K562 (cell line): ENCODE data around the gene CAPN3. TPM values are rescaled to one million over a fixed set of nuclear protein-coding genes. Genes with fewer than 3 reads are reported as not detected.

Experiments used
- ATAC-seq: fragments of 200-7000 bp; cut with Tn5 transposase; 3 replicates; pipeline ENCODE4 v1.9.1; 2020; ENCODE audit warnings: moderate library complexity
- BruUV-seq: library from RNA; stranded (reverse); fragments of 400-500 nt; replicated peaks from 2 replicates; lab custom pipeline; 2021; lab: Mats Ljungman, UMichigan
- CTCF ChIA-PET: fragments of 300-600 bp; formaldehyde crosslinking; extraction: SDS; loops from one replicate; lab custom pipeline; 2021; ENCODE audit warnings: low intra/inter-chr PET ratio; lab: Yijun Ruan, JAX
- POLR2A ChIA-PET: fragments of 300-600, 350-650 bp; sonication (Branson Sonifier 250); formaldehyde crosslinking; extraction: SDS; loops from one replicate; lab custom pipeline; 2021; ENCODE audit warnings: antibody characterized with exemption, inconsistent platforms; lab: Yijun Ruan, JAX
- DNase-seq, 4 experiments: peaks; one replicate each; pipeline versions ENCODE4 v3.0.0 to v3.0.0-alpha.2; 2011 to 2018; ENCODE audit warnings: low spot score in 3 of 4, mixed read lengths in 3 of 4; ENCODE audit errors: extremely low read depth in 1 of 4
- FAIRE-seq: peaks from 2 replicates; lab custom pipeline; 2011; peaks lifted over from hg19 to GRCh38; lab: Jason Lieb, UNC
- H2AFZ ChIP-seq: 2 replicates; pipeline ENCODE4 v1.6.0; 2011; ENCODE audit warnings: low read depth, low read length, control low read depth, inconsistent platforms
- H3K27ac ChIP-seq: fragments of 200-600 bp; 3 replicates; pipeline ENCODE4 v1.8.0; 2011; ENCODE audit warnings: low read depth, mild to moderate bottlenecking, control low read depth, inconsistent platforms, low read length, moderate library complexity, mixed read lengths; ENCODE audit errors: extremely low read depth
- H3K27me3 ChIP-seq, 2 experiments: fragments of 300-600 bp in 1 of 2; 2 replicates in 1 of 2; 3 replicates in 1 of 2; pipeline versions ENCODE4 v1.6.0 to v1.8.0; 2011; ENCODE audit warnings: inconsistent platforms in 2 of 2, low read length in 2 of 2, mild to moderate bottlenecking in 1 of 2, mixed read lengths in 1 of 2, moderate library complexity in 1 of 2; ENCODE audit not compliant: control insufficient read depth in 2 of 2, insufficient read depth in 2 of 2
- H3K36me3 ChIP-seq: fragments of 300-600 bp; 3 replicates; pipeline ENCODE4 v1.8.0; 2011; ENCODE audit warnings: mild to moderate bottlenecking, low read length, inconsistent platforms; ENCODE audit not compliant: control insufficient read depth, insufficient read depth
- H3K4me1 ChIP-seq, 2 experiments: fragments of 200-600 bp in 1 of 2; replicated peaks in 1 of 2; 2 replicates in 1 of 2; 3 replicates in 1 of 2; pipeline versions ENCODE4 v1.5.1 to v1.8.0; 2011; ENCODE audit warnings: inconsistent platforms in 2 of 2, low read length in 2 of 2, mild to moderate bottlenecking in 1 of 2, mixed read lengths in 1 of 2, moderate library complexity in 1 of 2; ENCODE audit not compliant: control insufficient read depth in 2 of 2, insufficient read depth in 2 of 2
- H3K4me2 ChIP-seq: 2 replicates; pipeline ENCODE4 v1.6.1; 2011; ENCODE audit warnings: low read length, control low read depth, inconsistent platforms, mixed read lengths; ENCODE audit not compliant: insufficient read depth
- H3K4me3 ChIP-seq: fragments of 200-600 bp; sonication (generic), shearing (Covaris generic); 2 replicates; pipeline ENCODE4 v1.5.1; 2016; ENCODE audit warnings: control low read depth, inconsistent platforms
- H3K79me2 ChIP-seq: fragments of 200-600 bp; 3 replicates; pipeline ENCODE4 v1.8.0; 2011; ENCODE audit warnings: low read length, inconsistent platforms; ENCODE audit not compliant: control insufficient read depth, insufficient read depth
- H3K9ac ChIP-seq, 2 experiments: 2 replicates each; pipeline versions ENCODE4 v1.6.0 to v1.6.1; 2011; ENCODE audit warnings: low read depth in 2 of 2, low read length in 2 of 2, control low read depth in 1 of 2, inconsistent platforms in 1 of 2, mild to moderate bottlenecking in 1 of 2, mixed read lengths in 1 of 2; ENCODE audit not compliant: insufficient read depth in 1 of 2
- H3K9me1 ChIP-seq: one replicate; pipeline ENCODE4 v1.6.0; 2011; ENCODE audit warnings: inconsistent platforms, mild to moderate bottlenecking, low read length, moderate library complexity; ENCODE audit not compliant: control insufficient read depth, insufficient read depth
- H3K9me3 ChIP-seq: replicated peaks from 2 replicates; pipeline ENCODE4 v1.5.1; 2011; ENCODE audit warnings: low read depth, low read length, inconsistent platforms; ENCODE audit not compliant: control insufficient read depth, insufficient read depth
- H4K20me1 ChIP-seq: replicated peaks from 2 replicates; pipeline ENCODE4 v1.6.1; 2011; ENCODE audit warnings: low read length, inconsistent platforms, mixed read lengths; ENCODE audit not compliant: control insufficient read depth, insufficient read depth
- C11orf30 ChIP-seq: fragments of 450-650 bp; IDR thresholded peaks from 2 replicates; pipeline ENCODE4 v1.6.1; 2016; ENCODE audit warnings: low read depth, mild to moderate bottlenecking
- HSF4 ChIP-seq: fragments of 250-450 bp; sonication (Bioruptor Pico); IDR thresholded peaks from 2 replicates; pipeline ENCODE4 v2.1.2; 2022; ENCODE audit warnings: mild to moderate bottlenecking, moderate library complexity, borderline replicate concordance
- KLF10 ChIP-seq: fragments of 250-450 bp; sonication (Bioruptor Pico); IDR thresholded peaks from 2 replicates; pipeline ENCODE4 v1.6.1; 2021; ENCODE audit warnings: matching md5 sums
- MAFG ChIP-seq: fragments of 450-650 bp; conservative IDR thresholded peaks from 2 replicates; pipeline ENCODE4 v1.6.1; 2016; ENCODE audit warnings: missing genetic modification characterization, missing compliant biosample characterization
- MTA1 ChIP-seq: fragments of 450-650 bp; IDR thresholded peaks from 2 replicates; pipeline ENCODE4 v1.6.1; 2017; ENCODE audit warnings: borderline replicate concordance
- MTF1 ChIP-seq: fragments of 250-450 bp; sonication (Bioruptor Pico); IDR thresholded peaks from 2 replicates; pipeline ENCODE4 v1.9.0; 2021; ENCODE audit warnings: moderate library complexity, mild to moderate bottlenecking, inconsistent platforms, borderline replicate concordance
- NFRKB ChIP-seq: fragments of 450-650 bp; IDR thresholded peaks from 2 replicates; pipeline ENCODE4 v1.6.1; 2016; ENCODE audit warnings: low read depth
- RBM22 ChIP-seq: fragments of 200-400 bp; formaldehyde crosslinking; IDR thresholded peaks from 2 replicates; pipeline ENCODE4 v1.6.1; 2018; ENCODE audit warnings: low read length, low read depth; ENCODE audit not compliant: poor library complexity, severe bottlenecking
- ZKSCAN3 ChIP-seq: fragments of 250-450 bp; sonication (Bioruptor Pico); IDR thresholded peaks from 2 replicates; pipeline ENCODE4 v1.4.0; 2020
- ZNF24 ChIP-seq: fragments of 450-650 bp; IDR thresholded peaks from 2 replicates; pipeline ENCODE4 v1.6.1; 2016
- WGBS: fragments of 100-300 bp; shearing (Covaris generic); methylation state at CpG from one replicate; pipeline ENCODE4 v1.1.6; 2016; ENCODE audit warnings: low coverage, mixed read lengths; ENCODE audit not compliant: insufficient coverage; ENCODE audit errors: missing lambda C conversion rate; 5-methylcytosine and 5-hydroxymethylcytosine counted together
- in situ Hi-C: fragments of 300-500 bp; cut with MboI; formaldehyde crosslinking; loops from 4 replicates; pipeline ENCODE4 v1.15.0; 2018; ENCODE audit warnings: inconsistent platforms, mixed read lengths
- intact Hi-C: fragments of 100-400 bp; cut with micrococcal nuclease; formaldehyde crosslinking; loops from 2 replicates; pipeline ENCODE4 v1.14.2; 2022
- polyA plus RNA-seq, 8 experiments: library from polyadenylated mRNA; depleted of rRNA in 4 of 8; stranded (reverse) in 5 of 8; unstranded in 3 of 8; fragments of >200 nt; fragmentation: Nextera tagmentation in 2 of 8; fragmentation: Illumina TruSeq in 1 of 8; extraction: Ambion mirVana in 2 of 8; extraction: Trizol in 1 of 8; gene quantifications; 2 replicates each; pipeline versions ENCODE4 v1.2.1 to v1.2.3, GENCODE V29; 2011 to 2014; ENCODE audit warnings: inconsistent platforms in 1 of 8, missing spikeins in 1 of 8
- total RNA-seq, 7 experiments: library from RNA; depleted of rRNA in 6 of 7; stranded (reverse); fragments of >200 nt in 6 of 7; fragmentation: Illumina TruSeq in 2 of 7; extraction: Trizol in 2 of 7; gene quantifications; 2 replicates each; pipeline versions ENCODE4 v1.2.1 to v1.2.3, GENCODE V29; 2011 to 2021; ENCODE audit warnings: low replicate concordance in 1 of 7
- TF ChIP-seq, protein P1 (sequence below): fragments of 250-450 bp; sonication (Bioruptor Pico); IDR thresholded peaks from 2 replicates; pipeline ENCODE4 v1.5.0; 2021
- TF ChIP-seq, protein P2 (sequence below): fragments of 250-450 bp; sonication (Bioruptor Pico); IDR thresholded peaks from 2 replicates; pipeline ENCODE4 v1.9.0; 2021; ENCODE audit warnings: mild to moderate bottlenecking
- TF ChIP-seq, protein P3 (sequence below): fragments of 450-650 bp; conservative IDR thresholded peaks from 2 replicates; pipeline ENCODE4 v1.6.1; 2016; ENCODE audit warnings: missing genetic modification characterization, low read depth, mild to moderate bottlenecking, control low read depth, missing compliant biosample characterization

Gene CAPN3
- total and polyA plus RNA-seq, 9 of the 15 experiments (the other 6 are each of a cell fraction or from before 2014, with no cell fraction given), result 0.03 to 0.34 (median 0.20) TPM; not detected in 2

GRCh38 chr15:42394106-42394505 is 34.8 kb downstream of the CAPN3 start:
- Histone ChIP-seq H3K27me3 (peaks cover 1 to 17% of the 10 kb centered on the region in 2 experiments; a peak in 3 of 5 replicates), H3K9me3 (no peaks in the 10 kb centered on the region), H3K9ac (no peak overlapping the region), H3K4me1 (peaks cover 3 to 9% of the 10 kb centered on the region in 2 experiments; a peak in 3 of 5 replicates), H2AFZ (no peak overlapping the region), H3K79me2 (no peaks in the 10 kb centered on the region), H3K4me3 (no peak overlapping the region), H3K4me2 (no peak overlapping the region), H3K27ac (no peak overlapping the region), H3K9me1 (no peaks in the 10 kb centered on the region), H4K20me1 (no peaks in the 10 kb centered on the region), H3K36me3 (no peaks in the 10 kb centered on the region)
- ChIA-PET CTCF (no interaction called here), POLR2A (interaction anchor here (0.6 kb wide), 1 partner anchor 267 kb away, joined by 5 read pairs; no protein-coding TSS in a partner anchor)
- 23% methylated on average over 13 of the region's 13 CpGs for WGBS
- TF ChIP-seq C11orf30, result no peak
- TF ChIP-seq, protein P1, sequence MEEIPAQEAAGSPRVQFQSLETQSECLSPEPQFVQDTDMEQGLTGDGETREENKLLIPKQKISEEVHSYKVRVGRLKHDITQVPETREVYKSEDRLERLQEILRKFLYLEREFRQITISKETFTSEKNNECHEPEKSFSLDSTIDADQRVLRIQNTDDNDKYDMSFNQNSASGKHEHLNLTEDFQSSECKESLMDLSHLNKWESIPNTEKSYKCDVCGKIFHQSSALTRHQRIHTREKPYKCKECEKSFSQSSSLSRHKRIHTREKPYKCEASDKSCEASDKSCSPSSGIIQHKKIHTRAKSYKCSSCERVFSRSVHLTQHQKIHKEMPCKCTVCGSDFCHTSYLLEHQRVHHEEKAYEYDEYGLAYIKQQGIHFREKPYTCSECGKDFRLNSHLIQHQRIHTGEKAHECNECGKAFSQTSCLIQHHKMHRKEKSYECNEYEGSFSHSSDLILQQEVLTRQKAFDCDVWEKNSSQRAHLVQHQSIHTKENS (CRISPR knock-in tag), result no peak
- no peak for TF ChIP-seq ZKSCAN3 (CRISPR knock-in tag)
- TF ChIP-seq HSF4 (CRISPR knock-in tag), result no peak
- TF ChIP-seq, protein P2, sequence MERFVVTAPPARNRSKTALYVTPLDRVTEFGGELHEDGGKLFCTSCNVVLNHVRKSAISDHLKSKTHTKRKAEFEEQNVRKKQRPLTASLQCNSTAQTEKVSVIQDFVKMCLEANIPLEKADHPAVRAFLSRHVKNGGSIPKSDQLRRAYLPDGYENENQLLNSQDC (CRISPR knock-in tag), result no peak
- TF ChIP-seq, protein P3, sequence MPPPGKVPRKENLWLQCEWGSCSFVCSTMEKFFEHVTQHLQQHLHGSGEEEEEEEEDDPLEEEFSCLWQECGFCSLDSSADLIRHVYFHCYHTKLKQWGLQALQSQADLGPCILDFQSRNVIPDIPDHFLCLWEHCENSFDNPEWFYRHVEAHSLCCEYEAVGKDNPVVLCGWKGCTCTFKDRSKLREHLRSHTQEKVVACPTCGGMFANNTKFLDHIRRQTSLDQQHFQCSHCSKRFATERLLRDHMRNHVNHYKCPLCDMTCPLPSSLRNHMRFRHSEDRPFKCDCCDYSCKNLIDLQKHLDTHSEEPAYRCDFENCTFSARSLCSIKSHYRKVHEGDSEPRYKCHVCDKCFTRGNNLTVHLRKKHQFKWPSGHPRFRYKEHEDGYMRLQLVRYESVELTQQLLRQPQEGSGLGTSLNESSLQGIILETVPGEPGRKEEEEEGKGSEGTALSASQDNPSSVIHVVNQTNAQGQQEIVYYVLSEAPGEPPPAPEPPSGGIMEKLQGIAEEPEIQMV (tag), result no peak
- no peak for TF ChIP-seq MTF1 (CRISPR knock-in tag)
- no peak for TF ChIP-seq NFRKB
- no peak for TF ChIP-seq ZNF24
- TF ChIP-seq MTA1, result no peak
- no peak for TF ChIP-seq MAFG (tag)
- TF ChIP-seq KLF10 (CRISPR knock-in tag), result no peak
- no peak for TF ChIP-seq RBM22
- intact Hi-C loops, result no loop called here
- BruUV-seq, result no TSS peak
- no peak for ATAC-seq
- no peak for FAIRE-seq
- in situ Hi-C loops, result no loop called here
- DNase-seq, result no peak
